ENCODE results near the gene NUMB.
A peak's percentile ranks its signal among the peaks of the same experiment; 100 is the strongest.

NUMB gene

DNA sequence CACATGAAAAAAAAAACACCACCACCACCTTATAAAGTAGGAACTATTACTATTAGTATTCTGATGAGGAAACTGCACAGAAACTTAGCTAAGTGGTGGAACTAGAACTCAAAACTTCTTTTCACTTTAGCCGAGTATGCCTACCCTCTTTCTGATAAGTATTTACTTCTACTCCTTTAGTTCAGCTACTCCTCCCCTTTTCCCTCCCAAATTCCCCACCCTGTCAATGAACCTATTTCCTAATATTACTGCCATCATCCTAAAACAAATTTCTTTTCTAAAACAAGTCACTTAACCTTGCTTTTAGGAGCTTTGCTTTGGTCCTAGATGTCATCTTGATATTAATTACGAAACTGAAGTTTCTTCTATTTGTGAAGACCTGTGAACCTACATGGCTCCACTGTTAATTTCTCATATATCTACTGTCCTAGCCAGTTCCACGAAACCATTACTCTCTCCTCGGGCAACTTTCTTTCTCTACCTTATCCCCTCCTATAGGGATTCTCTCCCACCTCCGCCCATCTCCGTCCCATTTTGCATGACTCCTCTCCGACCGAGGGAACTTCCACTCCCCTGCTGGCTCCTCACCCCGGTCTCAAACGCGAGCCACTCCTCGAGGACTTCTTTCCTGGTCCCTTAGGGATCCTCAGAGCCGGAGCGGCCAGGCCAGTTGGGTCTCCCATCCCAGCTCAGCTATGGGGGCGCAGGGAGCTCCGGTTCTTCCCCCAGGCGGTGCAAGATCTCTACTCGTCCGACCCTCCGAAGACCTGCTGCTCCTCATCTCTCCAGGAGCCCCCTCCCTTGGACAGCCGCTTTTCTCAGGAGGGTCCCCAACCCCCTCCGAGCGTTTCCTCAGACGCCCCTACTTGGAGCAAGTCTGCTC, 1.1 kb downstream of the NUMB start:
- TF ChIP-seq, protein P1, sequence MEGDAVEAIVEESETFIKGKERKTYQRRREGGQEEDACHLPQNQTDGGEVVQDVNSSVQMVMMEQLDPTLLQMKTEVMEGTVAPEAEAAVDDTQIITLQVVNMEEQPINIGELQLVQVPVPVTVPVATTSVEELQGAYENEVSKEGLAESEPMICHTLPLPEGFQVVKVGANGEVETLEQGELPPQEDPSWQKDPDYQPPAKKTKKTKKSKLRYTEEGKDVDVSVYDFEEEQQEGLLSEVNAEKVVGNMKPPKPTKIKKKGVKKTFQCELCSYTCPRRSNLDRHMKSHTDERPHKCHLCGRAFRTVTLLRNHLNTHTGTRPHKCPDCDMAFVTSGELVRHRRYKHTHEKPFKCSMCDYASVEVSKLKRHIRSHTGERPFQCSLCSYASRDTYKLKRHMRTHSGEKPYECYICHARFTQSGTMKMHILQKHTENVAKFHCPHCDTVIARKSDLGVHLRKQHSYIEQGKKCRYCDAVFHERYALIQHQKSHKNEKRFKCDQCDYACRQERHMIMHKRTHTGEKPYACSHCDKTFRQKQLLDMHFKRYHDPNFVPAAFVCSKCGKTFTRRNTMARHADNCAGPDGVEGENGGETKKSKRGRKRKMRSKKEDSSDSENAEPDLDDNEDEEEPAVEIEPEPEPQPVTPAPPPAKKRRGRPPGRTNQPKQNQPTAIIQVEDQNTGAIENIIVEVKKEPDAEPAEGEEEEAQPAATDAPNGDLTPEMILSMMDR (IDR thresholded peaks at IDR 0.05; ENCODE audit: unreplicated experiment in 3 of 3): no peak
- H3K9me3 Mint-ChIP-seq: no peaks in the 10 kb centered on the region

DNA sequence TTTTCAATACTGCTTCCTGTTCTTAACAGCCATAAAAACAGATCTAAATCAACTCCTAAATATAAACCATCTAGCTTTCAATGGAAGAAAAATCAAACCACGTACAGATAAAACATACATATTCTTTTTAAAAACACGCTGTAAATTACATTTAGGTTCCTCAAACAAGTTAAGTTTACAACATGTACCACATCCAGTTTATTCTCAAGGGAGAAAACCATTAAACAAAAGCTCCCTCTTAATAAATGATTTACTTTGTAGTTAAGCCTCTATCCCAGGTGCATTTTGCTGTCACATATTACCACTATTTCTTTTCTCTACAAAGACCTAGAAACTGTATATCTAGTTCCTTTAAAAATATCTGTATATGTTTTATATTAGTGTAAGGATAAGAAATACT, 3.1 kb downstream of the NUMB start:
- H3K36me3 Mint-ChIP-seq (ENCODE audit: low read depth): peaks cover 7% of the 10 kb centered on the region
- no peaks in the 10 kb centered on the region for H3K9me3 Mint-ChIP-seq
- no peaks in the 10 kb centered on the region for H3K27me3 Mint-ChIP-seq (ENCODE audit: low read depth)
- peak overlapping the region; percentile 90 to 94 (median 90) for H3K27ac Mint-ChIP-seq
- TF ChIP-seq, protein P1 (IDR thresholded peaks at IDR 0.05; ENCODE audit: unreplicated experiment in 3 of 3): no peak
- H3K4me1 Mint-ChIP-seq: peaks cover 33% of the 10 kb centered on the region
- H3K4me3 Mint-ChIP-seq: peak overlapping the region; percentile 66 to 86 (median 74)

More for the DNA sequence above, 1.1 kb downstream of the NUMB start:
- peaks cover 7% of the 10 kb centered on the region for H3K36me3 Mint-ChIP-seq (ENCODE audit: low read depth)
- no peaks in the 10 kb centered on the region for H3K27me3 Mint-ChIP-seq (ENCODE audit: low read depth)
- H3K4me3 Mint-ChIP-seq: peak overlapping the region; percentile 92 to 96 (median 93)
- H3K4me1 Mint-ChIP-seq: peaks cover 53% of the 10 kb centered on the region
- H3K27ac Mint-ChIP-seq: peak overlapping the region; percentile 83 to 95 (median 93)

DNA sequence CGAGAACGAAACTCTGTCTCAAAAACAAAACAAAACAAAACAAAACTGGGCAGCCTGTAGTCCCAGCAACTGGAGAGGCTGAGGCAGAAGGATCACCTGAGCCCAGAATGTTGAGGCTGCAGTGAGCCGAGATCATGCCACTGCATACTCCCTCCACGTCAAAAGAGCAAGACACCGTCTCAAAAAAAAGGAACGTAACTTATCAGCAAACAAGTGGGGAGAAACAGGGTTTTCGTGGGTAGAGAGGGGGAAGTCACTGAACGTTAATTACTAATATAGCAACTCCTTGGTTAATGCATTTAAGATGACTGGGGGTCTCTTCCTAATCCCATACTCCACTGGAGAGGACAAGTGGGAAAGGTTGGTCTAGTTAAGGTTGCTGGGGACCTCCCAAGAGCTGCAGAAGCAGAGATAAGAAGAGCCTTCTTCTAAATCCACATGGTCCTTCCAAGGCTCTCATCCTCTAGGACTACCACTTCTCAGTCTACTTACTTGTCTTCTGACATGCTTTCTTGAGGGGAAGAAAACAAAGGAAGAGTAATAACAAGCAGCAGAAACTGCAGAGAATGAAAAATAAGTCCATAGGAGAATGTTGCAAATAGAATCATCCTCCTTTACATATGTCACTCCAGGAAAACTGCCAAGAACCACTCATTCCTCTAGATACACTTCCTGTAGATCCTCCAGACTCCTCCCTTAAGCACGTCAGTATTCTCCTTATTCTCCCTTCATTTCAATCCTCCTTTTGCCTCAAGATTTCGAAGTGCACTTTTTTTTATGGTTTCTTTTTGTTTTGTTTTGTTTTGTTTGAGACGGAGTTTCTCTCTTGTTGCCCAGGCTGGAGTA, 5.8 kb downstream of the NUMB start:
- Mint-ChIP-seq H3K27ac (peak overlapping the region; percentile 7 to 74 (median 56)), H3K9me3 (no peaks in the 10 kb centered on the region), H3K27me3 (ENCODE audit: low read depth) (no peaks in the 10 kb centered on the region), H3K36me3 (ENCODE audit: low read depth) (peaks cover 7% of the 10 kb centered on the region), H3K4me1 (peaks cover 27% of the 10 kb centered on the region), H3K4me3 (peak overlapping the region in 2 of 3 experiments; percentile 37 to 55)
- TF ChIP-seq, protein P1 (IDR thresholded peaks at IDR 0.05; ENCODE audit: unreplicated experiment in 3 of 3): no peak

DNA sequence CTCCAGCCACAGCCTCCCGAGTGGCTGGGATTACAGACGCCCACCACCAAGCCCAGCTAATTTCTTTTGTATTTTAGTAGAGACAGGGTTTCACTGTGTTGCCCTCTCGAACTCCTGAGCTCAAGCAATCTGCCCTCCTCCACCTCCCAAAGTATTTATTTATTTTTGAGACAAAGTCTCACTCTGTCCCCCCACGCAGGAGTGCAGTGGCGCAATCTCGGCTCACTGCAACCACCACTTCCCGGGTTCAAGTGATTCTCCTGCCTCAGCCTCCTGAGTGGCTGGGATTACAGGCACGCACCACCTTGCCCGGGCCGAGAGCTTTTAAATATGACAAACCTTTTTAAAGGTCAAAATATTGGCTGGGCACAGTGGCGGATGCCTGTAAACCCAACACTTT, 14.6 kb downstream of the NUMB start:
- no peaks in the 10 kb centered on the region for H3K9me3 Mint-ChIP-seq
- H3K27ac Mint-ChIP-seq: no peak overlapping the region
- H3K4me1 Mint-ChIP-seq: peaks cover 5% of the 10 kb centered on the region
- TF ChIP-seq, protein P1 (IDR thresholded peaks at IDR 0.05; ENCODE audit: unreplicated experiment in 3 of 3): no peak
- H3K36me3 Mint-ChIP-seq (ENCODE audit: low read depth): no peaks in the 10 kb centered on the region
- no peak overlapping the region for H3K4me3 Mint-ChIP-seq
- H3K27me3 Mint-ChIP-seq (ENCODE audit: low read depth): no peaks in the 10 kb centered on the region

DNA sequence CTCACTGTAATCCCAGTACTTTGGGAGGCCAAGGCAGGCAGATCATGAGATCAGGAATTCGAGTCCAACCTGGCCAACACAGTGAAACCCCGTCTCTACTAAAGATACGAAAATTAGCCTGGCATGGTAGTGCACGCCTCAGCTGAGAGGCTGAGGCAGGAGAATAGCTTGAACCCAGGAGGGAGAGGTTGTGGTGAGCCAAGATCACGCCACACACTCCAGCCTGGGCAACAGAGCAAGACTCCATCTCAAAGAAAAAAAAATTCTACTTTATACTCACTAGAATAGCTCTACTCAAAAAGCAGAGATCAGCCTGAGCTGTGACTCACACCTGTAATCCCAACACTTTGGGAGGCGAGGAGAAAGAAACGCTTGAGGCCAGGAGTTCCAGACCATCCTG, 17.1 kb downstream of the NUMB start:
- Mint-ChIP-seq H3K27ac (no peak overlapping the region), H3K27me3 (ENCODE audit: low read depth) (no peaks in the 10 kb centered on the region), H3K9me3 (no peaks in the 10 kb centered on the region), H3K4me1 (peaks cover 5% of the 10 kb centered on the region), H3K36me3 (ENCODE audit: low read depth) (no peaks in the 10 kb centered on the region), H3K4me3 (no peak overlapping the region)
- TF ChIP-seq, protein P1 (IDR thresholded peaks at IDR 0.05; ENCODE audit: unreplicated experiment in 3 of 3): no peak

Data from nephron (organoid).